ENCODE measurements around the gene CD27.
"Not testable (repeated sequence)": the region's sequence is repeated elsewhere in the genome, so short reads cannot be mapped to it uniquely, and the experiment has no call there.

CD27 gene

GRCh38 chr12:6461401-6462233, 16.9 kb downstream of the CD27 start:
- peak; percentile 78 for DNase-seq (ENCODE audit: low read depth)

- no peak for DNase-seq (ENCODE audit: low read depth)
Measured at GRCh38 chr12:6462234-6462995, 17.7 kb downstream of the CD27 start.

DNA sequence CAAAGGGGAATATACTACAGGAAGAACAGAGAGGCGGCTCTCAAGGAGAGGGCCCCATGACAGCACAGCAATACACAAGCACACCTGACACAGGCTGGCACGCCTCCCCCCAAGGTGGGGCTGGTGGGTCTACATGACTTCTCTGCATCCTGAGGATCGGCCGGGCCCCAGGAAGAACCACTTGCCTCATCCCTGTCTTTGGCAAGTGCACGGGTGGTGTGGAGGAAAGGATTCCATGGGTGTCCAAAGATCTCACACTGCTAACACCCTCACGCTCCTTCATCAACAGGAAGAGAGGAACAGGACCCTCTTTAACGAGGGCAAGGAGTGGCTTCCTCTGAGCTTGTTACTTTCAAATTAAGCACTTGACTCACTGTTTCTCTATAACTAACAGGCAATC, 18.5 kb downstream of the CD27 start:
- DNase-seq (ENCODE audit: low read depth) = no peak

- DNase-seq (ENCODE audit: low read depth) = no peak
Measured at GRCh38 chr12:6463858-6464257, 19.1 kb downstream of the CD27 start.

DNA sequence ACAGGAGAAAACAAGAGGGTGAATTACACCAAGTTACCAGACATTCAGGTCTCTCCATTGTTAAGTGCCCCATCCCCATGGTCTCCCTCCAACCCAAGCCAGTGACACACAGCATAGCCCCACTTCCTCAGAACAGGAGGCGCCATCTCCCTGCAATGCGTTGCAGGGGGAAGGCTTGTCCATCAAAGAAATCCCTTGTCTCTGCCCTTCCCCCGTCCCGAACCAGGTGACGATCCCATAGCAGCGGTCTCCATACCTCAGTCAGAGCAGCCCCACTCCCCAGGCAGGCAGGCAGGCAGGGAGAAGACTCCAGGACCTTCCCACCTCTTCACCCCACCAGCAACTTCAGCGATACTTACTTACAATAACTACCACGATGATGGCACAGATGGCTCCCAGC, 19.8 kb downstream of the CD27 start:
- DNase-seq (ENCODE audit: low read depth) = no peak

GRCh38 chr12:6465467-6466183, 20.9 kb downstream of the CD27 start:
- no peak for DNase-seq (ENCODE audit: low read depth)

DNA sequence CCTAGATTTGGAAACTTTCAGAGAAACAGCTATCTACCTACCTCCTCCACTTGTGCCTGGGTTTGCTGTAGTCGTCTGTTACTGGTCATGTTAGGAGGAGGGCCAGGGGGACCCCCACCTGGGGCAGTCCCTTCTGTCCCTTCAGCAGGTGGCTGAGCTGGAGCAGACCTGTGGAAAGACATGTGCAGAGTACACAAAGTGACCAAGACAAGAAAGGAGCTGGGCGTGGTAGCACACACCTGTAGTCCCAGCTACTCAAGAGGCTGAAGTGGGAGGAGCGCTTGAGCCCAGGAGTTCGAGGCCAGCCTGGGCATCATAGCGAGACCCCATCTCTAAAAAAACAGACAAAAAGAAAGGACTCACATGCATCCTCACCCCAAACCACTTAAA, 21.4 kb downstream of the CD27 start:
- no peak for DNase-seq (ENCODE audit: low read depth)

GRCh38 chr12:6466751-6467150, 22.0 kb downstream of the CD27 start:
- DNase-seq (ENCODE audit: low read depth) = not testable (repeated sequence)

DNA sequence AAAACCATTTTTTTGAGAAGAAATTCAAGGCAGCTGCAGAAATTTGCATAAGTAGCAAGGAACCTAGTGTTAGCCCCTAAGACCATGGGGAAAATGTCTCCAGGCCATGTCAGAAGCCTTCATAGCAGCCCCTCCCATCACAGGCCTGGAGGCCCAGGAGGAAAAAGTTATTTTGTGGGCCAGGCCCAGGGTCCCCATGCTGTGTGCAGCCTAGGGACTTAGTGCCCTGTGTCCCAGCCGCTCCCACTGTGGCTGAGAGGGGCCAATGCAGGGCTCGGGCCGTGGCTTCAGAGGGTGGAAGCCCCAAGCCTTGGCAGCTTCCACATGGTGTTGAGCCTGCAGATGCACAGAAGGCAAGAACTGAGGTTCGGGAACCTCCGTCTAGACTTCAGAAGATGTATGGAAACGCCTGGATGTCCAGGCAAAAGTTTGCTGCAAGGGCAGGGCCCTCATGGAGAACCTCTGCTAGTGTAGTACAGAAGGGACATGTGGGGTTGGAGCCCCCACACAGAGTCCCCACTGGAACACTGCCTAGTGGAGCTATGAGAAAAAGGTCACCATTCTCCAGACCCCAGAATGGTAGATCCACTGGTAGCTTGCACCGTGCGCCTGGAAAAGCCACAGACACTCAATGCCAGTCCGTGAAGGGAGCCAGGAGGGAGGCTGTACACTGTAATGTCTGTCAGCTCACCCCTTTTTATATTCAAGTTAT, 23.0 kb downstream of the CD27 start:
- DNase-seq (ENCODE audit: low read depth) = not testable (repeated sequence)

DNA sequence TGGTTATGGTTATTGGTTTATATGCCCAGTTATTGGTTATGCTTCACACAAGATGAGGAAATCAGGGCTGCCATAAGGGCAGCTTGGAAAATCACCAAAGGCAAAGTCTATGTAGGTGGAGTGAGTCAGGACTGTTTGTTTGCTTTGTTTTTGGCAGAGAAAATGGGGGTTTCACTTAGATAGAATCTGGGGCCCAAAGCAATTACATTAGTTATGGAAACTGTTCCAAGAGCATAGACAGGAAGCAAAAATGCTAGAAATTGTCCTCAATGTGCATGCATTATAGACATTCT, 23.5 kb downstream of the CD27 start:
- DNase-seq (ENCODE audit: low read depth) = no peak

GRCh38 chr12:6469092-6469491, 24.3 kb downstream of the CD27 start:
- DNase-seq (ENCODE audit: low read depth) = no peak

DNA sequence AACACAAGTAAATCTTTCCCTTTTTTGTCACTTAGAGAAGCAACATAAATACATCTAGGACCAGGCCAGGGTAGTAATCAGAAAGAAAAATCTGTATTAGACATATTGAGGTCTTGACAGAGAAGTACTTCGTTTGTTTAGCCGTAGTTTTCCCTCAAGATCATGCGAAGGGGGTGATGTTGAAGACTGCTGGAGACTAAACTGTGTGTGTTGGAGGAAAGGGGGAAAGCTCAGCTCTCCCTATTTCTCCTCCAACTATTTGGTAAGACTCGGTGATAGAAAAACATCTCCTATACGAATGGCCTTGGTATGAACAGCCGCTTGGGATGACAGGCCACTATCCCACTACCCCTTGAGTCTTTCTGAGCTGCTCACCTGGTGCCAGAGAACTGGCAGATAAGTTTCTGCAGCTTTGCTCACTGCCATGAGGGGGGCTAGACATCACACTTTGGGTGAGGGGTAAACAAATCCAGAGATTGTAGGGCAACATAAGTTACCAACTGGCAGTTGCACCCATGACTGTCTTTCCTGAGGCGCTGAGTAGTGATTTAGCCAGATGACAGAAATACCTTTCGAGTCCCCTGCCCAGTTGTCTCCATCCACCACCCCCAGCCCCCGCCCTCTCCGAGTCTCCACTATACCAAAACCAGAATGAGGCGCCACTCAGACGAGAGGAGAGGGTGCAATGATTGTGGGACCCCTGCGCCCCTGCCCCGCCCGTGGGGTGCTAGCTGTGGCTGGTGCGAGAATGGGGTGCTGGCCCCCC, 25.0 kb downstream of the CD27 start:
- no peak for DNase-seq (ENCODE audit: low read depth)

DNA sequence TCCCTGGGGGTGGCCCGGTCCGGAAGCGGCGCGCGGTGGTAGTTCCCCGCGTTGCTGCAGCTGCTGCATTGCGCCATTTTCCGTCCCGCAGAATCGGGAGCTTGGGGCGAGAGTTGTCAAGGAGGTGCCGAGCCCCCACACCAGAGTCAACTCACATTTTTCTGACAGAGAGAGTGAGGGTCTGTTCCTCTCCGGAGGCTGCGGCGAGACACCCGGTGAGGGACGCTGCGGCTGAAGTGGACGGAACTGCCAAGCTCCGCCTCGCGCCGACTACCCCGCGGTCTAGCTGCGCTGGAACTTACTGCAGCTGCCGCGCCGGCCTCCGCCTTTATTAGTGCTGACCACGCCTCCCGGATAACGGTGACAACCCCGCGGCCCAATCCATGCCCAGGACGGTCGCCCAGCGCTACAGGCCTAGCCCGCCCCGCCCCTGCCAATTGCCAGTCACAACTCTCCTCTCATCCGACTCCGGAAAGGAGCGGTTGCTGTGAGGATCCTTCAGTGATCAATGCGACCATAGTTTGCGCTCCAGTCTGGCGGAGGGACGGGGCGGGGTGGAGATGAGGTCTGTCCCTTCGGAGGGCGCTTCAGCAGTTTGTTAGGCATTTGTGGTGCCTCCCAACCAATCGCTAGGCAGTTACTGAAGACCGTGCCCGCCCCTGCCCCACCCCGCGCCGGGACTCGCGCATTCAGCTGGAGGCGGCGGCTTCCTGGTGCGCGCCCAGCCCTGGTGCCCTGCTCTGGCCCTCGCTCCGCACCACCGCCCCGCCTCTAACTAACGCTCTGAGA, 25.8 kb downstream of the CD27 start, which contains the start of gene VAMP1:
TSS of gene VAMP1 (minus strand) at position 303 of the 789 bp plus-strand sequence. CDS start at position 157, 146 bp downstream.
- peak; percentile 96 for DNase-seq (ENCODE audit: low read depth)

- no peak for DNase-seq (ENCODE audit: low read depth)
Measured at GRCh38 chr12:6471989-6472360, 27.2 kb downstream of the CD27 start.

- DNase-seq (ENCODE audit: low read depth) = no peak
Measured at GRCh38 chr12:6472491-6472890, 27.7 kb downstream of the CD27 start.

GRCh38 chr12:6475233-6475975, 30.6 kb downstream of the CD27 start:
- not testable (repeated sequence) for DNase-seq (ENCODE audit: low read depth)

GRCh38 chr12:6476489-6476888, 31.7 kb downstream of the CD27 start:
- DNase-seq (ENCODE audit: low read depth) = no peak

- DNase-seq (ENCODE audit: low read depth) = not testable (repeated sequence)
Measured at GRCh38 chr12:6477601-6478377, 33.0 kb downstream of the CD27 start.

DNA sequence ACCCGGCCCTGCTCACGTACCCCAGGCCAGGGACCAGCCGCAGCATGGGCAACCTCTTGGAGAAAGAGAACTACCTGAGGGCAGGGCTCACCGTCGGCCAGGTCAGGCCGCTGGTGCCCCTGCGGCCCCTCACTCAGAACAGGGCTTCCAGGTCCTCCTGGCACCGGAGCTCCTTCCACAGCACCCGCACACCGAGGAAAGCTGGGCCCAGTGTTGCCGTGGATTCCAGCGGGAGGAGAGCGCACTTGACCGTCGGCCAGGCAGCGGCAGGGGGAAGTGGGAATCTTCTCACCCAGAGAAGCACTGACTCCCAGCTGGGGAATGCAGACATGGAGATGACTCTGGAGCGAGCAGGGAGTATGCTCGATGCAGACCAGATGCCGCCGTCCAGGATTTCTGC, 33.7 kb downstream of the CD27 start:
- DNase-seq (ENCODE audit: low read depth) = no peak
